SHP77 treated with DMSO at 0.1 percent for 48 hours (cell line): ENCODE results near the gene HEATR3.
"Not testable (repeated sequence)": the region's sequence is repeated elsewhere in the genome, so short reads cannot be mapped to it uniquely, and the experiment has no call there.

Experiments used
- DNase-seq: peaks from one replicate; lab custom pipeline; 2025; lab: John Stamatoyannopoulos, UW

The HEATR3 gene

DNA sequence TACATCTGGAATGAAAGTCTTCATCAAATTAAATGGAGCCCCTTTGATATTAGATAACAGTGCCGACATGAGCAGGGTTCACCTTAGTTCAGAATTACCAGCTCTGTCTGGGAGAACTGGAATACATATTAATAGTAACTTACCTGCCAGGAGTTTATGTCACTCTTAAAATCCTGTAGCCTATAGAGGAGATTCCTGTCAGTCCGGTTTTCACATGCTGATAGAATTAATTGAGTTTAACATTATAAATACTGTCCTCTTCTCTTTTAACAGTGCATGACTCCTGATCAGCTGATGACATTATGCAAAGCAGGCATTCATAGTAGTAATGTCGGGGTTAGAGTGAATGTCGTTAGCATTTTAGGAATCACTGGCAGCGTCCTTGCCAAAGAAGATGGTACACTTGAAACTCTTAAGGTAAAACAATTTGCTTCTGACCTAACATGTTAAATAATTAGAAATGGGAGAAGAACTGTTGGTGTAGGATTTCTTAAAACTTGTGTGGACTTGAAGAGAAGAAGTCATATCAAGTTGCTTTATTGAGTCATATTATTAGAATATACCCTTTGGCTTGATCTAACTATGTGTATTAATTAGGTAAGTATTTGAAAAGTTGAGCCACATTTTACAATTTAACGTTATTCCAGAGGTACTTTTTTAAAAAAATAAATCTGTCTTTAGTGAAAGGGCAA lies 34.3 kb downstream of the HEATR3 start:
- DNase-seq = no peak

- no peak for DNase-seq
Measured at GRCh38 chr16:50102051-50102746, 36.4 kb downstream of the HEATR3 start.

GRCh38 chr16:50103764-50104163 lies 38.0 kb downstream of the HEATR3 start:
- no peak for DNase-seq

DNA sequence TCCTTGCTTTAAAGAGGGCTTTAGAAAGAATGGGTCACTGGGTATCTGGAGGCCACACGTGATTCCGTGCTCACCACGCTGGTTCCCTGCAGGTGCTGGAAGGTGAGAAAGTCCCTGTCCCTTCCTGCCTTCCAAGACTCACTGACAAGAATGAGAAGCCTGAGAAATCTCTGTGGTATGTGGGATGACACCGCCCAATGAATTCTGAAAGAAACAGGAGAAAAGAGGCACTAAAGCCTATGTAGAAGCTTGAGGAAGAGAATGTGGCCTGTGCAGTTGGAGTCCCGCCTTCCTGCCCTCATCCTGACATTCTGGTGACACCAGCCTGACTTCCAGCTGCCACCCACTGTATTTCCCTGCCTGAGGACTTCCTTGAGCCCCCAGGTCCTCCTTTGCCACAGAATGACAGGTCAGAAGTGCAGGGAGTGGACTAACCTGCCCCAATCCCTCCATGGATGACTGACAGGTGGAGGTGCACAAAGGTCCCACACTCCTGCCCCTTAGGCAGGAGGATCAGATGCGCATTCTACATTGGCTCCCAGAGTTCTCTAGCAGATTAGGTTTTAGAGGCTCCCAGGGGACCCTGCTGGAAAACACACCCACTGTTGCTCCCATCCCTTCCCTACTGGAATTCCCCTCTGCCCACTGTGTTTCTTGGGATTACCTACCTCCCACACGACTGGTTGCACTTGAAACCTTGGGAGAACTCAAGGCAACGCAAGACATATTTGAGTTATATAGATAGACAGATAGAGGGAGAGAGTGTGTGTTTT lies 48.8 kb downstream of the HEATR3 start:
- no peak for DNase-seq

DNA sequence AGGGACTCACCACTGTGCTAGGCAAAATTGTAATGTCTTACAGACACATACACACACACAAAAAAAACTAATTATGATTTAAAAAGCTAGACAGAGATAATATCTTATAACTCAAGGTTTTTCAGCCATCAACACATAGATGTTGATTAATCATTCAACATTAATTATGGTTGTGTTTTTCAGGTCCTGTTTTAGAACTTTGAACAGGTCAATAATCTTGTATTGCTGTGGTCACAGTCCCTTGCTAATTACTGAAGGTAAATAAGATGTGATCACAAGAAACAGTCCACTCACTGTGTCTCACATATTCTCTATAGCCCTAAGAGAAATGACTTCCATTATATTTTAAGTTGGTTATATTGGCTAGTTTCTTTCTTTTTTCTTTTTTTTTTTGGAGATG lies 54.9 kb downstream of the HEATR3 start:
- no peak for DNase-seq

DNA sequence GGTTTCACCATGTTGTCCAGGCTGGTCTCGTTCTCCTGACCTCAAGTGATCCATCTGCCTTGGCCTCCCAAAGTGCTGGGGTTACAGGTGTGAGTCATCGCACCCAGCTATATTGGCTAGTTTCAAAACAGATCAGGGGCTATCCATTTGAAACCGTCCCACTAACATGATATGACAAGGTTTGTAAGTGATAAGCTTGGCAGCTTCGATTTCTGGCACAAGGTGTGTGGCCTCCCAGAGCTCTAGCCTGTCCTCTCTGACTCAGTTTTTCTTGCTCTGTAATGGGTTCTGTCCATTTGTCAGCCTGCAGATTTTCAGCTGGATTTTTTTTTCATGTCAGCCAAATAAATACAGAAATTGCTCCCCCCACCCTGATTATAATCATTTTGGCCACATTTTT lies 55.5 kb downstream of the HEATR3 start:
- no peak for DNase-seq

GRCh38 chr16:50121721-50122445 lies 56.1 kb downstream of the HEATR3 start:
- DNase-seq = no peak

DNA sequence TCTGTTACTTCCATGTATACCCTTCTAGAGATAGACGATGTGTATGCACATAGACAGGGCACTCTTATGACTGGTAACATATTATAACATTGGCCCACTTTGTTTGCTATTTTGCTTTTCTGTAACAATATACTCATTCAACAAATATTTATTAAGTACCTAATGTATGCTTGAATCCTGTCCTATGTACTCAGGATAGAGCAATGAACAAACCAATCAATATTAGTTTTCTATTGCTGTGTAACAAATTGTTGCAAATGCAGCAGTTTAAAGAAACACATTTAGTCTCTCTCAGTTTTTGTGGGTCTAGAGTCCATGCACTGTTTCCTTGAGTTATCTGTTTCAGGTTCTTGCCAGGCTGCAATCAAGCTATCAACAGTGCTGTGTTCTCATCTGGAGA lies 57.6 kb downstream of the HEATR3 start:
- no peak for DNase-seq

DNA sequence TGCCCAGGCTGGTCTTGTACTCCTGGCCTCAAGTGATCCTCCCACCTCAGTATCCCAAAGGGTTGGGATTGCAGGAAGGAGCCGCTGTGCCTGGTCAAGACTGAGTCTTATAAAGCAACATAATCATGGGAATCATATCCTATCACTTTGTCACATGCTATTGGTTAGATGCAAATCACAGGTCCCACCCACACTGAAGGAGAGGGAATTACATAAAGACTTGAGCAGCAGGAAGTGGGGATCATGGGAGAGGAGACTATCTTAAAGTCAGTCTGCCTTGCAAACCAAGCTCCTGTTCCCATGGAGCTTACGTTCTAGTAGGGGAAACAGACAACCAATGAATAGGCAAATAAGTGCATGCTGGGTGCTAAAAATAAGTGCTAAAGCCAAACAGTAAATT lies 59.0 kb downstream of the HEATR3 start:
- no peak for DNase-seq

DNA sequence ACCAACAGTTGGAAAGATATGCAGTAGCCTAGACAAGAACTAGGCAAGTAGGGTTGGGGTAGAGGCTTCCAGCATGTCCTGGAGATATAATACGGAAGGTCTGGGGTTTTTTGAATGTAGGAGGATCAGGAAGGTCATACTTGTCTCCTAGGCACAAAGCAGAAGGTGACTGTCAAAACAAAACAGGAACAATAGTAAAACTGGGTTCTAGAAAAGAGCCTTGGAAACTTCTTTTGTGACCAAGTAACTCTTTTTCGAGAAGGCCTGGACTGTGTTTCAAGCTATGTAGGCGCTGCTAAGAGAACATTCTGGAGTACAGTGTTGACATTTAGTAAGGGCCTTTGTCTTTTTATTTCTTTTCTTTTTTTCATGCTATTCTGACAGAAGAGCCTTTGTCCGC lies 60.4 kb downstream of the HEATR3 start:
- no peak for DNase-seq

GRCh38 chr16:50132571-50132970 lies 66.8 kb downstream of the HEATR3 start:
- DNase-seq = not testable (repeated sequence)

DNA sequence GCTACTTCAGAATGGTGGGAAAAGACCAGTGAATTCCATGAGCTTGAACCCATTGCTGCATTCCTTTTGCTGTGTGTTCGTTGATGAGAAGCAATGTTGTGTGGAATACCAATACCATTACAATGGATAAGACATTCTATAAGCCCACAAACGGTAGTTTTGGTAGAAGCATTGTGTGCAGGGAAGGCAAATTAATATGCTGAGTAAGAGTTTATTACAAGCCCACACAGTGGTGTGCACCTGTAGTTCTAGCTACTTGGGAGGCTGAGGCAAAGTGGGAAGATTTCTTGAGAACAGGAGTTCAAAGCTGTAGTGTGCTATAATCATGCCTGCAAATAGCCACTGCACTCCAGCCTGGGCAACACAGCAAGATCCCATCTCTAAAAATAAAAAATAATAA lies 67.4 kb downstream of the HEATR3 start:
- no peak for DNase-seq

DNA sequence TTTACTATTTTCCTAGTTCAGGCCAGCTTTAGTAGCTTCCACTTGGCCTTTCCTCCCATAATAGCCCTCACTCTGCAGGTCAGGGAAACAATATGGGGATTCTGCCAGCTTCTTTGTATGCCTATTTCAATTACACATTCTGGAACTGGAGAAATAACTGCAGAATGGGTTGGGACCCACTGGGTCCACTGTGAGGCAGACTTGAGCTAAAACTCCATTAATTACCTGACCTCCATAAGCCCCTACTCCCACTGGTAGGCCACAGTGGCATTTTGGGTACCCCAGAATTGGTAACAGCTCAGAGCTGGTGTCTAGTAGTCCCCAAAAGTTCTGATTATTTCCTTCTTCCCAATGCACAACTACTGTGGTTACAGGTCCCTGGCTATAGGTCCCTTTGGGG lies 70.6 kb downstream of the HEATR3 start:
- DNase-seq = no peak

GRCh38 chr16:50137268-50137667 lies 71.5 kb downstream of the HEATR3 start:
- DNase-seq = no peak

- DNase-seq = no peak
Measured at GRCh38 chr16:50139580-50139979, 73.8 kb downstream of the HEATR3 start.

DNA sequence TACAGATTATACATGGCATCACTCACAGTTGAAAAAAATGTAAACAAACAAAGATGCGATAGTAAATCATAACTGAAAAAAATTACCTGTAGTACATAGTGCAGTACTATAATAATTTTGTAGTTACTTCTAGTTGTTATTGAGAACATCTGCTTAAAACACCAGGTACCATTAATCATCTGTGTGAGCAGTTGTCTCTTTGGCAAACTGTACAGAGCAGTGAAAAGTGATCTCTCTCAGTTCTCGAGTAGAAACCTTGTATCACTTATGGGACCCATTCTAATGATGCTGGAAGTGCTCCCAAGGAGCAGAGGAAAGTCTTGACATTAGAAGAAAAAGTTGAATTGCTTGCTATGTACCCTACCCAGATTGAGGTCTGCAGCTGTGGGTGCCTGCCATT lies 78.4 kb downstream of the HEATR3 start:
- DNase-seq = no peak

- no peak for DNase-seq
Measured at GRCh38 chr16:50146479-50147435, 81.0 kb downstream of the HEATR3 start.

- no peak for DNase-seq
Measured at GRCh38 chr16:50151322-50151721, 85.6 kb downstream of the HEATR3 start.

- no peak for DNase-seq
Measured at GRCh38 chr16:50151756-50152155, 86.0 kb downstream of the HEATR3 start.

- DNase-seq = no peak
Measured at GRCh38 chr16:50152351-50152806, 86.6 kb downstream of the HEATR3 start.
